ENCODE measurements around the gene ANXA11.
"Not testable (repeated sequence)": the region's sequence is repeated elsewhere in the genome, so short reads cannot be mapped to it uniquely, and the experiment has no call there.

DNA sequence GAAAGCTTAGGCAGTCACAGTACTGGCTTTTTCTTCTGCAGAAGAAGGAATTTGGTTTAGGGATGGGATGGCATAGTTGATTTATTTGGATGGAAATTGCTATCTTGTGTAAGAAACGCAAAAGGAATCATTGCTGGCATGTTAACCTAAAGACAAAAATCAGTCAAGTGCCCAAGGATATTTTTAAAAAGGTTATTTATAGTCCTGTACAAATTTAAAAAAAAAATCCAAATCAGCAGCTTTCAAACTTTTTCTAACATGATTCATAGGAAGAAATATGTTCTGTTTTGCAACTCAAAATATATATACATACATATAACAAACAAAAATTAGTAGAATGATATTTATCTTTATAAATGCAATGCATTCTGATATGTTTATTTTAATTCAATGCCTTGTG lies 28.5 kb upstream of the ANXA11 start:
- TF ChIP-seq POLR2A (IDR thresholded peaks at IDR 0.05) = not testable (repeated sequence)
- TF ChIP-seq, protein P1, sequence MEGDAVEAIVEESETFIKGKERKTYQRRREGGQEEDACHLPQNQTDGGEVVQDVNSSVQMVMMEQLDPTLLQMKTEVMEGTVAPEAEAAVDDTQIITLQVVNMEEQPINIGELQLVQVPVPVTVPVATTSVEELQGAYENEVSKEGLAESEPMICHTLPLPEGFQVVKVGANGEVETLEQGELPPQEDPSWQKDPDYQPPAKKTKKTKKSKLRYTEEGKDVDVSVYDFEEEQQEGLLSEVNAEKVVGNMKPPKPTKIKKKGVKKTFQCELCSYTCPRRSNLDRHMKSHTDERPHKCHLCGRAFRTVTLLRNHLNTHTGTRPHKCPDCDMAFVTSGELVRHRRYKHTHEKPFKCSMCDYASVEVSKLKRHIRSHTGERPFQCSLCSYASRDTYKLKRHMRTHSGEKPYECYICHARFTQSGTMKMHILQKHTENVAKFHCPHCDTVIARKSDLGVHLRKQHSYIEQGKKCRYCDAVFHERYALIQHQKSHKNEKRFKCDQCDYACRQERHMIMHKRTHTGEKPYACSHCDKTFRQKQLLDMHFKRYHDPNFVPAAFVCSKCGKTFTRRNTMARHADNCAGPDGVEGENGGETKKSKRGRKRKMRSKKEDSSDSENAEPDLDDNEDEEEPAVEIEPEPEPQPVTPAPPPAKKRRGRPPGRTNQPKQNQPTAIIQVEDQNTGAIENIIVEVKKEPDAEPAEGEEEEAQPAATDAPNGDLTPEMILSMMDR (IDR thresholded peaks at IDR 0.05) = not testable (repeated sequence)
